ENCODE measurements around the gene DUSP8.
"Not testable (repeated sequence)": the region's sequence is repeated elsewhere in the genome, so short reads cannot be mapped to it uniquely, and the experiment has no call there.

DUSP8 gene

GRCh38 chr11:1572197-1573076 lies at the start of gene DUSP8:
Gene DUSP8, minus strand, starts transcription at chr11:1572271. Its CDS starts 6,445 bp downstream, at chr11:1565826.
- DNase-seq: peak; percentile 79

- no peak for DNase-seq
Observed at GRCh38 chr11:1619449-1619848, 47.4 kb upstream of the DUSP8 start.

DNA sequence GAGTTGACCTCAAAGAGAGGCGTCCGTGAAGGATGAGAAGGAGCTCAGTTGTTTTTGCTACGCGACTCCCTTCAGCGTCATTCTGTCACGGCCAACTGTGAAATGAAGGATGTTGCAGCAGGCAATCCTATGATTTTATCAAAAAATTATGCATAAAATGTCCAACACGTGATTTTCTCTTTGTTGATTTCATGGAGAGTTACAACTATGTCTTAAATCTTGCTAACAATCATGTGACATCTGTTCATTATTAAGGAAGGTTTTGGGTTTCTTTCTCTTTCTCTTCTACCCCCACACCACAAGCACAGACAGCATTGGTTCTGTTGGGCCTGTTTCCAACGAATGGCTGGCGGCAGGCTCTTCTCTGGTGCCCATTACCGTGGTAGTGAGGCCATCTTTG lies 46.2 kb upstream of the DUSP8 start:
- DNase-seq: no peak

DNA sequence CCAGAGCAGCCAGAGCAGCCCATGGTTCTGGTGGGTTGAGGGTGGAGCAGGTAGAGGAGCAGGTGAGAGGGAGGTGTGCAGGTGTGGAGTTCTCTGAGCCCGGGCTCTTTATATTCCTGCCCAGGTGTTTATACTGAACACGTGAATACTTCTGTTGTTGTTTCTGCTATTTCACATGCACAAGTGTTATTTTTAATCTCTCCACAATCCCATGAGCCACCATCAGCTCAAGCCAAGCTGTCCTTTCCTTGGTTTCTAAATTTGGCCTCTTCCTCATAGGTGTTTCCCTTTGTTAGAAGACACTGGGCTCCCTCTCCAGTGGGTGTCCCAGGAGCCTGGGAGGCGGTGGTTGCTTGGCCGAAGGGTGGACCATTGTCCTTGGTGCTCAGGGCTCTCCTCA lies 36.3 kb upstream of the DUSP8 start, which contains the start of gene KRTAP5-3:
Gene KRTAP5-3 (minus strand): TSS at position 101 of the 400 bp plus-strand sequence. CDS start 78 bp downstream, at position 23.
- DNase-seq: no peak

DNA sequence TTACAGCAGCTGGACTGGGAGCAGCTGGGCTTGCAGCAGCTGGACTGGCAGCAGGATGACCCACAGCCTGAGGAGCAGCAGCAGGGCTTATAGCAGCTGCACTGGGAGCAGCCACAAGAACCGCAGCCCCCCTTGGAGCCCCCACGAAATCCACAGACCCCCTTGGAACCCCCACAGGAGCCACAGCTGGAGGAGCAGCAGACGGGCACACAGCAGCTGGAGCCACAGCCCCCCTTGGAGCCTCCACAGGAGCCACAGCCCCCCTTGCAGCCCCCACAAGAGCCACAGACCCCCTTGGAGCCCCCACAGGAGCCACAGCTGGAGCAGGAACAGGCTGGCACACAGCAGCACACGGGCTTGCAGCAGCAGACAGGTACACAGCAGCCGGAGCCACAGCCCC lies 35.8 kb upstream of the DUSP8 start:
- DNase-seq: not testable (repeated sequence)

DNA sequence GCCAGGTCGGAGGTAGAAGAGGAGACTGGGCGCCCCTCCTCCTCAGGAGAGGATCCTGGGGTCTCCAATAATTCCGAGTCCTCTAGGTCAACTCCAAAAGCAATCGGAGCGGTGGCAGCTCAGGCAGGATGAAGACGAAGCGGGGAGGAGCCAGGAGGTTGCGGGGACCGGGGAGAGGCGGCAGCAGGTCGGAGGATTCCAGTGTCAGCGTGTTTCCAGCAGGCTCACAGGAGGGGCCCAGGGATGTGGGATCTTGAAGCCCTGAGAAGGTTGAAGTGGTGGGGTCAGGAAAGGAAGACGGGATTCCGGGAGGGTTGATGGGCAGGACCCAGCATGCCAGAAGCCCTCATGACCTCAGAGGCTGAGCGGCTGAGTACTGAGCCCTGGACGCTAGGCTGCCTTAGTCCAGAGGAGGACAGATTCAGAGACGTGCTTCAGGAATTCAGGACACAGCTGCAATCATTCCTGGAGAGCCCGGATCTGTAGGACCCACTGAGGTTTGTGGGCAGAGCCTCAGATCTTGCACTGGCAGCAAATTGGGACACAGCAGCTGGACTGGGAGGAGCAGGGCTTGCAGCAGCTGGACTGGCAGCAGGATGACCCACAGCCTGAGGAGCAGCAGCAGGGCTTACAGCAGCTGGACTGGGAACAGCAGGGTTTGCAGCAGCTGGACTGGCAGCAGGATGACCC lies 35.2 kb upstream of the DUSP8 start:
- not testable (repeated sequence) for DNase-seq

DNA sequence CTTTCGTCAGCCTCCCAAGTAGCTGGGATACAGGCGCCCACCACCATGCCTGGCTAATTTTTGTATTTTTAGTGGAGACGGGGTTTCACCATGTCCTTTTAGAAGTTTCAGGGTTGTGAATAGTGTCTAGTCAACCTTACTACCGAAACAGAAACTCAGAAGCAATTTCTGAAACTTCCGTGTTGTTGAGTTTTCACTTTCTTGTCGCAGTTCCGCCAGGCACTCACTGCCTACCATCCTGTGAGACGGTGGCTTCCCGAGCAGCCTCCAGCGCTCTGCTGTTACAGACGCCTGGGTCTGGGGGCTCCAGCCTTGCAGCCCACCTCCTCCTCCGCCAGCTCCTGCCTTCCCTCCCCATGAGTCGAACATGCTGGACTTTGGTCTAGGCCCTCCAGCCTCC lies 33.9 kb upstream of the DUSP8 start:
- DNase-seq: not testable (repeated sequence)

DNA sequence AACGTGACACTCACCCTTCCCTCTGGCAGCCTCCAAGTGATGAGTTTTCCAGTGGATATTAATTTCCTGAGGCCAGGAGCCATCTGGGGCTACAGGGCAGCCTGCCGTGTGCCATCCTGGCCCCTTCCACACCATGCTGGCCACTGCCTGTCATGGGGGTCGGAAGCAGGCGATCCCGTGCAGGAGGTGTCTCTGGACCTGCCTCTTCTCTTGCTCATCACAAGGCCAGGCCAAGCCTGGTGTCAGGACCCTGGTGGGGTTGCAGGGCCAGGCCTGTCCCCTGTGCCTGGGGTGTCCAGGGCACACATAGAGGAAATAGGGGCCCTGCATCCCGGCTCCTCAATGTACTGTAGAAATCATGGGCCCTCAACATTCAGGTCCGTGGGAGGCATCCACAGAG lies 32.6 kb upstream of the DUSP8 start:
- DNase-seq: no peak

DNA sequence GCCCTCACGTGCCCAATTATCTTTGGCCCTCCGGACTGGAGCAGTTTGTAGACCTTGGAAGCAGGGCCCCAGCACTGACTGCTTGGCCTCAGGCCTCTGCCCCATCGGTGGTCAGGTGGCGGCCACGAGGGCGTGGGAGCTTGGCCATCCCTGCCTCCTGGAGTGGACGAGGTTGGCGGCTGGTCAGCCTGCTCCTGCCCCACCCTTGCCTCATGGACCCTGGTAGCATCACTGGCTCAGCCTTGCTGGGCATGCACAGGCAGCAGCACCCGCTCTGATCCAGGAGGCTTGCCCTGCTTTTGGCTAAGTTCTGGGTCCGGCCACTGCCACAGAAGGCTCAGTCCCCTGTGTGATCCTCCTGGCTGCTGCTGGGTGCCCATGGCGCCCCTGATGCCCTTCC lies 32.1 kb upstream of the DUSP8 start:
- no peak for DNase-seq

- no peak for DNase-seq
Observed at GRCh38 chr11:1603629-1604028, 31.6 kb upstream of the DUSP8 start.

GRCh38 chr11:1601663-1602062 lies 29.6 kb upstream of the DUSP8 start:
- DNase-seq: not testable (repeated sequence)

DNA sequence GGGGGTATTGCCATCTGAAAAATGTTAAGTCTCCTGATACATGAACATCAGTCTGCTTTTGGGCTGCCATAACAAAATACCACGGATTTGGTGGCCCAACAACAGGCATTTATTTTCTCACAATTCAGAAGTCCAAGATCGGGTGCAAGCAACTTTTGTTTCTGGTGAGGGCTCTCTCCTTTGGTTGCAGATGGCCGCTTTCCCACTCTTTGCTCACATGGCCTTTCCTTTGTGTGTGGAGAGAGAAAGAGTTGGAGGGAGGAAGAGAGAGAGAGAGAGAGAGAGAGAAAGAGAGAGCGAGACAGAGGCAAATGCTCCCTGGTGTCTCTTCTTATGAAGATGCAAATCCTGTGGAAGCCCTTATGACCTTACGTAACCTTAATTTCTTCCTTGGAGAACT lies 28.6 kb upstream of the DUSP8 start:
- DNase-seq: no peak

- DNase-seq: no peak
Observed at GRCh38 chr11:1598816-1599215, 26.7 kb upstream of the DUSP8 start.

DNA sequence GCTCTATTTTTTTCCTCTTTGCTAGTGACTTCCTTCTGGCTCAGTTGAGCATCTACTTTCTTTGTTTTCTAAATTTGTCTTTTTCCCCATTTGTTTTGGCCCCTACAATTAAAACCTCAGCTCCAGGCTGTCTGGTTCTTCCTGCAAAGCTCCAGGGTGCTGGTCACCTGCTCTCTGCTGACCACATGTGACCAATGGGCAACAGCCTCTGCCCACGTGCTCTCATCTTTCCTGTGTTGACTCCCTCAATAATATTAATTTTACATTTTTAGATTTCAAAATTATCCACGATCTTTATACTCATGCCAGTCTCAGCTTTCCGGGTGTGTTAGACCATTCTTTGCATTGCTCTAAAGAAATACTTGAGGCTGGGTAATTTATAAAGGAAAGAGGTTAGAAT lies 26.3 kb upstream of the DUSP8 start:
- DNase-seq: not testable (repeated sequence)

DNA sequence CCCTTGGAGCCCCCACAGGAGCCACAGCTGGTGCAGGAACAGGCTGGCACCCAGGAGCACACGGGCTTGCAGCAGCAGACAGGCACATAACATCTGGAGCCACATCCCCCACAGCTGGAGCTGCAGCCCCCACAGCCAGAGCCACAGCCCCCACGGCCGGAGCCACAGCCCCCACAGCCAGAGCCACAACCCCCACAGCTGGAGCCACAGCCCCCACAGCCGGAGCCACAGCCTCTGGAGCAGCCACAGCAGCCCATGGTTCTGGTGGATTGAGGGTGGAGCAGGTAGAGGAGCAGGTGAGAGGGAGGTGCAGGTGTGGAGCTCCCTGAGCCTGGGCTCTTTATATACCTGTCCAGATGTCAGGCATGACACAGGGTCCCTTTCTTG lies 25.9 kb upstream of the DUSP8 start, which contains the start of gene KRTAP5-2:
Gene KRTAP5-2 (minus strand): TSS at position 301 of the 387 bp plus-strand sequence. CDS start 44 bp downstream, at position 257.
- DNase-seq: no peak

DNA sequence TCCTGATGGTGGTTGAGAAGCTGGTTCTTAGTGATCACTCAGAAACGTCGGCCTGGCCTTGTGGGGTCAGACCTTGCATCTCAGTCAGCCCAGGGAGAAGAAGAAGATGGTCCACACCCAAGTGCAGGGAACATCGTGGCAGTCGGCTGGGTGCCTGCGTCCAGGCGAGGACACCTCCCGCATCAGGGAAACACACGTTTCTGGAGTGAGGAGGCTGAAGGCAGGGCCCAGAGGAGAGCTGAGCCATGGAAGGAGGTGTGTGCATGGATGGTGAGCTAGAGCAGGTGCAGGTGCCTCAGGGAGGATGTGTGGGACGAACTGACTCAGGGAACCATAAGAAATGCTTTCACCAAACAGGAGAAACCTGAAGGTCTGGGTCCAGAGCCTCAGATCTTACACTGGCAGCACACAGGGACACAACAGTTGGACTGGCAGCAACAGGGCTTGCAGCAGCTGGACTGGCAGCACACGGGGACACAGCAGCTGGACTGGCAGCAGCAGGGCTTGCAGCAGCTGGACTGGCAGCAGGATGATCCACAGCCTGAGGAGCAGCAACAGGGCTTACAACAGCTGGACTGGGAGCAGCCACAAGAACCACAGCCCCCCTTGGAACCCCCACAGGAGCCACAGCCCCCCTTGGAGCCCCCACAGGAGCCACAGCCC lies 25.4 kb upstream of the DUSP8 start:
- no peak for DNase-seq

GRCh38 chr11:1596576-1597121 lies 24.6 kb upstream of the DUSP8 start:
- DNase-seq: not testable (repeated sequence)

- not testable (repeated sequence) for DNase-seq
Observed at GRCh38 chr11:1595994-1596575, 24.0 kb upstream of the DUSP8 start.

DNA sequence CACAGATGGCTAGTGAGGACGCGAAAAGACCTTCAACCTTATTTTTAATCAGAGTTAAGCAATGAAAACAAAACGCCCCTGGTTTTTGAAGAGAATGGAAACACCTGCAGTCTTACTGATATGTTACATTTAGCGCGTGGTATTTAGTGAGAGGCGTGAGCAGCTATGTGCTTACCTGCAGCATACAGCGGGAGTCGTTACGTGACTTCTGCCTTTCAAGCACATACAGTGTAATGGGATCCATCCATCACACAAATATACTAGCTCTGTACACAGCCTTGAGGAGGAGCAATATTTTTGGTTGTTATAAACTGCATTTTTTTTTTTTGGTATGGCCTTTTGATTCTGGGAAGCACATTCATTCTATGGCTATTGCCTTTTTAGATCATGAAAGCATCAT lies 20.6 kb upstream of the DUSP8 start:
- no peak for DNase-seq

DNA sequence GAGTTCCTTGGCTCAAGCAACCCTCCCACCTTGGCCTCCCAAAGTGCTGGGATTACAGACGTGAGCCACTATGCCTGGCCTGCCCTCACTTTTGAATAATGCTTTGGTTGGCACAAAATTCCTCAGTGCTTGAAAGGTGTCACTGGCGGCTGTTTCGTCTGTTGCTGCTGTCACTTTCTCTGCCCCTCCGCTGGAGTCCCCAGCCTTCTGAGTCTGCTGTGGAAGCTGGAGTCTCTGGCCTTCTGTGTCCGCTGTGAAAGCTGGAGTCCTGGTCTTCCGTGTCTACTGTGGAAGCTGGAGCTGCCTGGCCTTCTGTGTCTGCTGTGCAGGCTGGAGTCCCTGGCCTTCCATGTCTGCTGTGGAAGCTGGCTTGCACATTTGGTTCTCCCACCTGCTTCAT lies 17.9 kb upstream of the DUSP8 start:
- DNase-seq: no peak

GRCh38 chr11:1589191-1589963 lies 17.3 kb upstream of the DUSP8 start:
- not testable (repeated sequence) for DNase-seq

DNA sequence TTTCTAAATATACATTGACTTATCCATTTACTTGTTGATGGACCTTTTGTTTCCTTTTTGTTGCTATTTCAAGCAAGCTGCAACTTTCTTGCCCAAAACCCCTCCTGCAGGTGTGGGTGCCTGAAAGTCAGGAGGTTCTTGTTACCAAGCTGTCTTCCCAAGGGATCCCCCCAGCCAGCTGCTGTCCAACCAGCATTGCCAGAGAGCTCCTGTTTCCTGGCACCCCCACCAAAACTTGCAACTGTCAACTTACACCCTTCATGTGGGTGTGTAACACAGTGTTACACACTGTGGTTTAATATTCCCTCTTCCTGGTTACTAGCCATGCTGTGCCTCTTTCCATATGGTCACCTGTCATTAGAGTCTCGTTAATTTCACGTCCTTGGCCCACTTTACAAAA lies 14.6 kb upstream of the DUSP8 start:
- DNase-seq: no peak
